Osteoblast (primary cell): ENCODE data around the gene PARN. TPM values are rescaled to one million over a fixed set of nuclear protein-coding genes. Genes with fewer than 3 reads are reported as not detected.

Experiments used
- DNase-seq: peaks from one replicate; pipeline ENCODE4 v3.0.0; 2011; ENCODE audit warnings: low spot score, mixed read lengths; ENCODE audit not compliant: insufficient read length; ENCODE audit errors: missing footprints
- H2AFZ ChIP-seq: 2 replicates; pipeline ENCODE4 v1.6.0; 2011; ENCODE audit warnings: mild to moderate bottlenecking, low read length
- H3K27ac ChIP-seq: 2 replicates; pipeline ENCODE4 v1.5.1; 2011; ENCODE audit warnings: mild to moderate bottlenecking, low read depth, low read length, moderate library complexity
- H3K27me3 ChIP-seq: 2 replicates; pipeline ENCODE4 v1.6.0; 2012; ENCODE audit warnings: mild to moderate bottlenecking, control low read depth, inconsistent platforms, low read length, moderate library complexity; ENCODE audit not compliant: insufficient read depth
- H3K36me3 ChIP-seq: 2 replicates; pipeline ENCODE4 v1.5.1; 2011; ENCODE audit warnings: mild to moderate bottlenecking, low read length, control low read depth, moderate library complexity; ENCODE audit not compliant: insufficient read depth
- H3K4me1 ChIP-seq: 2 replicates; pipeline ENCODE4 v1.5.1; 2011; ENCODE audit warnings: mild to moderate bottlenecking, low read length, control low read depth, moderate library complexity; ENCODE audit not compliant: insufficient read depth
- H3K4me2 ChIP-seq: 2 replicates; pipeline ENCODE4 v1.6.0; 2011; ENCODE audit warnings: mild to moderate bottlenecking, low read length; ENCODE audit not compliant: insufficient read depth
- H3K4me3 ChIP-seq: fragments of 200-600 bp; sonication (generic); 3 replicates; pipeline ENCODE4 v1.5.1; 2012; ENCODE audit warnings: mild to moderate bottlenecking, low read length, inconsistent platforms; ENCODE audit not compliant: insufficient read depth
- H3K79me2 ChIP-seq: 2 replicates; pipeline ENCODE4 v1.6.0; 2012; ENCODE audit warnings: mild to moderate bottlenecking, low read length, control low read depth, inconsistent platforms; ENCODE audit not compliant: insufficient read depth
- H3K9me3 ChIP-seq: 2 replicates; pipeline ENCODE4 v1.5.1; 2011; ENCODE audit warnings: low read depth, low read length, control low read depth
- H4K20me1 ChIP-seq: 2 replicates; pipeline ENCODE4 v1.6.0; 2012; ENCODE audit warnings: mild to moderate bottlenecking, low read length, control low read depth; ENCODE audit not compliant: insufficient read depth
- CTCF ChIP-seq: IDR thresholded peaks from 2 replicates; pipeline ENCODE4 v1.5.1; 2011; ENCODE audit warnings: mild to moderate bottlenecking, low read depth, low read length, moderate library complexity; ENCODE audit errors: extremely low read depth
- total RNA-seq: library from RNA; depleted of rRNA; stranded (reverse); fragments of >200 nt; gene quantifications from 2 replicates; pipeline ENCODE4 v1.2.3, GENCODE V29; 2012

The PARN gene
- total RNA-seq, 1 donor = 40.9 TPM

- Histone ChIP-seq H3K79me2 (no peaks in the 10 kb centered on the region), H2AFZ (no peak overlapping the region), H3K4me2 (no peak overlapping the region), H4K20me1 (no peaks in the 10 kb centered on the region), H3K36me3 (no peaks in the 10 kb centered on the region), H3K4me1 (peaks cover 6% of the 10 kb centered on the region), H3K27ac (no peak overlapping the region), H3K4me3 (no peak overlapping the region), H3K27me3 (no peaks in the 10 kb centered on the region), H3K9me3 (no peaks in the 10 kb centered on the region)
- DNase-seq = no peak
- TF ChIP-seq CTCF = no peak
Measured at GRCh38 chr16:14455573-14455972, 174.5 kb downstream of the PARN start.

GRCh38 chr16:14454391-14454790, 175.7 kb downstream of the PARN start:
- Histone ChIP-seq H3K4me2 (no peak overlapping the region), H3K36me3 (no peaks in the 10 kb centered on the region), H2AFZ (no peak overlapping the region), H3K4me1 (peaks cover 8% of the 10 kb centered on the region), H3K4me3 (no peak overlapping the region), H4K20me1 (no peaks in the 10 kb centered on the region), H3K27me3 (no peaks in the 10 kb centered on the region), H3K27ac (no peak overlapping the region), H3K79me2 (no peaks in the 10 kb centered on the region), H3K9me3 (no peaks in the 10 kb centered on the region)
- no peak for DNase-seq
- no peak for TF ChIP-seq CTCF

- Histone ChIP-seq H4K20me1 (no peaks in the 10 kb centered on the region), H3K27ac (no peak overlapping the region), H2AFZ (no peak overlapping the region), H3K4me3 (no peak overlapping the region), H3K4me1 (peaks cover 10% of the 10 kb centered on the region), H3K79me2 (no peaks in the 10 kb centered on the region), H3K27me3 (no peaks in the 10 kb centered on the region), H3K36me3 (no peaks in the 10 kb centered on the region), H3K9me3 (no peaks in the 10 kb centered on the region), H3K4me2 (no peak overlapping the region)
- no peak for TF ChIP-seq CTCF
- DNase-seq = no peak
Measured at GRCh38 chr16:14452066-14452465, 178.0 kb downstream of the PARN start.

- H3K4me1 ChIP-seq = peaks cover 7% of the 10 kb centered on the region
- H4K20me1 ChIP-seq = no peaks in the 10 kb centered on the region
- H3K9me3 ChIP-seq = no peaks in the 10 kb centered on the region
- H3K27ac ChIP-seq = no peak overlapping the region
- H3K4me2 ChIP-seq = no peak overlapping the region
- no peaks in the 10 kb centered on the region for H3K36me3 ChIP-seq
- no peaks in the 10 kb centered on the region for H3K27me3 ChIP-seq
- no peak overlapping the region for H2AFZ ChIP-seq
- no peaks in the 10 kb centered on the region for H3K79me2 ChIP-seq
- no peak for DNase-seq
- no peak for TF ChIP-seq CTCF
- no peak overlapping the region for H3K4me3 ChIP-seq
Measured at GRCh38 chr16:14450846-14451245, 179.2 kb downstream of the PARN start.
